K562 (cell line): ENCODE measurements around the gene UCK1. TPM values are rescaled to one million over a fixed set of nuclear protein-coding genes. Genes with fewer than 3 reads are reported as not detected.

Experiments used
- ATAC-seq: fragments of 200-7000 bp; cut with Tn5 transposase; 3 replicates; pipeline ENCODE4 v1.9.1; 2020; ENCODE audit warnings: moderate library complexity
- BruUV-seq: library from RNA; stranded (reverse); fragments of 400-500 nt; replicated peaks from 2 replicates; lab custom pipeline; 2021; lab: Mats Ljungman, UMichigan
- CTCF ChIA-PET: fragments of 300-600 bp; formaldehyde crosslinking; extraction: SDS; loops from one replicate; lab custom pipeline; 2021; ENCODE audit warnings: low intra/inter-chr PET ratio; lab: Yijun Ruan, JAX
- POLR2A ChIA-PET: fragments of 300-600, 350-650 bp; sonication (Branson Sonifier 250); formaldehyde crosslinking; extraction: SDS; loops from one replicate; lab custom pipeline; 2021; ENCODE audit warnings: antibody characterized with exemption, inconsistent platforms; lab: Yijun Ruan, JAX
- DNase-seq, 4 experiments: peaks; one replicate each; pipeline versions ENCODE4 v3.0.0 to v3.0.0-alpha.2; 2011 to 2018; ENCODE audit warnings: low spot score in 3 of 4, mixed read lengths in 3 of 4; ENCODE audit errors: extremely low read depth in 1 of 4
- FAIRE-seq: peaks from 2 replicates; lab custom pipeline; 2011; peaks lifted over from hg19 to GRCh38; lab: Jason Lieb, UNC
- H2AFZ ChIP-seq: 2 replicates; pipeline ENCODE4 v1.6.0; 2011; ENCODE audit warnings: low read depth, low read length, control low read depth, inconsistent platforms
- H3K27ac ChIP-seq: fragments of 200-600 bp; 3 replicates; pipeline ENCODE4 v1.8.0; 2011; ENCODE audit warnings: low read depth, mild to moderate bottlenecking, control low read depth, inconsistent platforms, low read length, moderate library complexity, mixed read lengths; ENCODE audit errors: extremely low read depth
- H3K27me3 ChIP-seq, 2 experiments: fragments of 300-600 bp in 1 of 2; 2 replicates in 1 of 2; 3 replicates in 1 of 2; pipeline versions ENCODE4 v1.6.0 to v1.8.0; 2011; ENCODE audit warnings: inconsistent platforms in 2 of 2, low read length in 2 of 2, mild to moderate bottlenecking in 1 of 2, mixed read lengths in 1 of 2, moderate library complexity in 1 of 2; ENCODE audit not compliant: control insufficient read depth in 2 of 2, insufficient read depth in 2 of 2
- H3K36me3 ChIP-seq: fragments of 300-600 bp; 3 replicates; pipeline ENCODE4 v1.8.0; 2011; ENCODE audit warnings: mild to moderate bottlenecking, low read length, inconsistent platforms; ENCODE audit not compliant: control insufficient read depth, insufficient read depth
- H3K4me1 ChIP-seq, 2 experiments: fragments of 200-600 bp in 1 of 2; replicated peaks in 1 of 2; 2 replicates in 1 of 2; 3 replicates in 1 of 2; pipeline versions ENCODE4 v1.5.1 to v1.8.0; 2011; ENCODE audit warnings: inconsistent platforms in 2 of 2, low read length in 2 of 2, mild to moderate bottlenecking in 1 of 2, mixed read lengths in 1 of 2, moderate library complexity in 1 of 2; ENCODE audit not compliant: control insufficient read depth in 2 of 2, insufficient read depth in 2 of 2
- H3K4me2 ChIP-seq: 2 replicates; pipeline ENCODE4 v1.6.1; 2011; ENCODE audit warnings: low read length, control low read depth, inconsistent platforms, mixed read lengths; ENCODE audit not compliant: insufficient read depth
- H3K4me3 ChIP-seq: fragments of 200-600 bp; sonication (generic), shearing (Covaris generic); 2 replicates; pipeline ENCODE4 v1.5.1; 2016; ENCODE audit warnings: control low read depth, inconsistent platforms
- H3K79me2 ChIP-seq: fragments of 200-600 bp; 3 replicates; pipeline ENCODE4 v1.8.0; 2011; ENCODE audit warnings: low read length, inconsistent platforms; ENCODE audit not compliant: control insufficient read depth, insufficient read depth
- H3K9ac ChIP-seq, 2 experiments: 2 replicates each; pipeline versions ENCODE4 v1.6.0 to v1.6.1; 2011; ENCODE audit warnings: low read depth in 2 of 2, low read length in 2 of 2, control low read depth in 1 of 2, inconsistent platforms in 1 of 2, mild to moderate bottlenecking in 1 of 2, mixed read lengths in 1 of 2; ENCODE audit not compliant: insufficient read depth in 1 of 2
- H3K9me1 ChIP-seq: one replicate; pipeline ENCODE4 v1.6.0; 2011; ENCODE audit warnings: inconsistent platforms, mild to moderate bottlenecking, low read length, moderate library complexity; ENCODE audit not compliant: control insufficient read depth, insufficient read depth
- H3K9me3 ChIP-seq: replicated peaks from 2 replicates; pipeline ENCODE4 v1.5.1; 2011; ENCODE audit warnings: low read depth, low read length, inconsistent platforms; ENCODE audit not compliant: control insufficient read depth, insufficient read depth
- H4K20me1 ChIP-seq: replicated peaks from 2 replicates; pipeline ENCODE4 v1.6.1; 2011; ENCODE audit warnings: low read length, inconsistent platforms, mixed read lengths; ENCODE audit not compliant: control insufficient read depth, insufficient read depth
- POLR2AphosphoS2 ChIP-seq: IDR thresholded peaks from 2 replicates; pipeline ENCODE4 v1.6.1; 2012; ENCODE audit warnings: low read length, improper control_type of control experiment
- POLR2AphosphoS5 ChIP-seq: IDR thresholded peaks from 2 replicates; pipeline ENCODE4 v1.6.1; 2011; ENCODE audit warnings: mild to moderate bottlenecking, low read depth, low read length, moderate library complexity; ENCODE audit not compliant: control insufficient read depth, insufficient read depth
- SRSF7 ChIP-seq: fragments of 200-400 bp; formaldehyde crosslinking; optimal IDR thresholded peaks from 2 replicates; pipeline ENCODE3; 2017; ENCODE audit warnings: mild to moderate bottlenecking, low read depth, low read length
- STAT5A ChIP-seq: IDR thresholded peaks from 2 replicates; pipeline ENCODE4 v1.6.1; 2012; ENCODE audit warnings: low read length, inconsistent platforms, borderline replicate concordance
- ZFP36 ChIP-seq: fragments of 150-350 bp; IDR thresholded peaks from 2 replicates; pipeline ENCODE4 v1.6.1; 2018; ENCODE audit warnings: low read length, low read depth; ENCODE audit not compliant: partially characterized antibody
- ZFPM2 ChIP-seq: fragments of 250-450 bp; sonication (Bioruptor Pico); IDR thresholded peaks from 2 replicates; pipeline ENCODE4 v1.5.1; 2022; ENCODE audit warnings: mild to moderate bottlenecking
- ZNF12 ChIP-seq: sonication (generic); formaldehyde crosslinking; IDR thresholded peaks from 2 replicates; pipeline ENCODE4 v1.4.0; 2020; ENCODE audit warnings: mild to moderate bottlenecking, missing genetic modification reagents
- WGBS: fragments of 100-300 bp; shearing (Covaris generic); methylation state at CpG from one replicate; pipeline ENCODE4 v1.1.6; 2016; ENCODE audit warnings: low coverage, mixed read lengths; ENCODE audit not compliant: insufficient coverage; ENCODE audit errors: missing lambda C conversion rate; 5-methylcytosine and 5-hydroxymethylcytosine counted together
- in situ Hi-C: fragments of 300-500 bp; cut with MboI; formaldehyde crosslinking; loops from 4 replicates; pipeline ENCODE4 v1.15.0; 2018; ENCODE audit warnings: inconsistent platforms, mixed read lengths
- intact Hi-C: fragments of 100-400 bp; cut with micrococcal nuclease; formaldehyde crosslinking; loops from 2 replicates; pipeline ENCODE4 v1.14.2; 2022
- polyA plus RNA-seq, 8 experiments: library from polyadenylated mRNA; depleted of rRNA in 4 of 8; stranded (reverse) in 5 of 8; unstranded in 3 of 8; fragments of >200 nt; fragmentation: Nextera tagmentation in 2 of 8; fragmentation: Illumina TruSeq in 1 of 8; extraction: Ambion mirVana in 2 of 8; extraction: Trizol in 1 of 8; gene quantifications; 2 replicates each; pipeline versions ENCODE4 v1.2.1 to v1.2.3, GENCODE V29; 2011 to 2014; ENCODE audit warnings: inconsistent platforms in 1 of 8, missing spikeins in 1 of 8
- total RNA-seq, 7 experiments: library from RNA; depleted of rRNA in 6 of 7; stranded (reverse); fragments of >200 nt in 6 of 7; fragmentation: Illumina TruSeq in 2 of 7; extraction: Trizol in 2 of 7; gene quantifications; 2 replicates each; pipeline versions ENCODE4 v1.2.1 to v1.2.3, GENCODE V29; 2011 to 2021; ENCODE audit warnings: low replicate concordance in 1 of 7

Gene UCK1
- total and polyA plus RNA-seq, 9 of the 15 experiments (the other 6 are each of a cell fraction or from before 2014, with no cell fraction given), result 0.27 to 27.5 (median 16.1) TPM

DNA sequence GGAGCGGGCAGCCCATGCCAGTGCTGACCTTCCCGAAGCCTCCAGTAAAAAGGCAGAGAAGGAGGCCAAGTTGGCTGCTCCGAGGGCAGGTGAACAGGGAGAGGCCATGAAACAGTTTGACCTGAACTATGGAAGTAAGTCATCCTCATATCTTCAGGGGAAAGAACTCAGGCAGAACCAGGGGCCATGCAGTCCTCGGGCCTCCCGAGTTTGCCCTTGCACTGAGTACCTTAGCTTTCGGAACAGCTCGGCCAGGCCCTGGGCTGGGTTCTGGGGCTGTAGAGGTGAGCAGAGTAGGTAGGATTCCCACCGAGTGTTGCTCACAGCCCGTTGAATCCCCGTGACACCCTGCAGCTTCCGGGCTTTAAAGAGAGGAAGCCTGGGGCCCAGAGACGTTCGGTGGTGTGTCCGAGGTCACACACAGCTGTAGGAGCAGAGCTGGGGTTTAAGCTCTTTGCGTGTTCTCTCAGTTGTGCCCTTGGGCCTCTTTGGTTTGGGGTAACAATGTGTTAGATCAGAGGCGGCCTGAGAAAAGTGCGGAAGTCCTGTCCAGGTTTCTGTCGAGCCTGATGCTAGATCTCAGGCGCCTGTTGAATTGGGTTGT, 53.1 kb downstream of the UCK1 start:
- ATAC-seq, result no peak
- Histone ChIP-seq H3K27me3 (no peaks in the 10 kb centered on the region), H3K4me1 (peaks cover 0 to 7% of the 10 kb centered on the region in 2 experiments; a peak in 1 of 5 replicates), H3K9me3 (no peaks in the 10 kb centered on the region), H4K20me1 (no peaks in the 10 kb centered on the region), H3K79me2 (no peaks in the 10 kb centered on the region), H3K36me3 (peaks cover 96% of the 10 kb centered on the region), H3K9me1 (no peaks in the 10 kb centered on the region), H3K27ac (no peak overlapping the region), H3K4me2 (no peak overlapping the region), H3K9ac (no peak overlapping the region), H2AFZ (no peak overlapping the region), H3K4me3 (no peak overlapping the region)
- no peak for FAIRE-seq
- WGBS, result 96% methylated on average over 18 of the region's 19 CpGs
- ChIA-PET CTCF (interaction anchor here (1.0 to 1.8 kb wide), 2 partner anchors 128 to 263 kb away, joined by 4 to 12 read pairs; no protein-coding TSS in a partner anchor), POLR2A (interaction anchor here (2.0 kb wide), 1 partner anchor 9 kb away, joined by 5 read pairs; no protein-coding TSS in a partner anchor)
- in situ Hi-C loops (loop anchor here (10.0 kb wide), 1 partner anchor 123 kb away; no protein-coding TSS in a partner anchor), intact Hi-C loops (loop anchor here (5.0 kb wide), 1 partner anchor 126 kb away; no protein-coding TSS in a partner anchor)
- peak; percentile 25 for TF ChIP-seq ZFP36
- TF ChIP-seq ZNF12 (CRISPR knock-in tag), result no peak
- peak; percentile 24; the same call in 1 of the 2 replicates for TF ChIP-seq POLR2AphosphoS2
- no peak for DNase-seq
- BruUV-seq, result no TSS peak

DNA sequence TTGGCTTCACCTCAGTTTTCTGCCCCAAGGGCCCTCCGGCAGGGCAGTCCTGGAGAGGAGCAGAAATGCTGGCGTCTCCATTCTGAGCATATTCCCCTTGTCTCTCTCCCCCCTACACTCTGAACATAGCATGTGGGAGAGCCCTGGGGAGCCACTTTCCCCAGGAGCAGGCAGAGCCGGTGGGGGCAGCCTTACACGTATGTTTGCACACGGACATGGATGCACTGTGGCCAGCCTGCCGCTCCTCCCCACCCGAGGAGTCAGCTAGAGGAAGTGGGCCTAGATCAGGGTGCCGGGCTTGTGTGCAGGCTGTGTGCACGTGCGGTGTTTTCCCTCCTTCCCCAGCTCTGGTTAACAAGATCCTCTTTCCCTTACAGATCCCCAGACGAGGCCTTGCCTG, 53.7 kb downstream of the UCK1 start:
- intact Hi-C loops, result loop anchor here (5.0 kb wide), 1 partner anchor 125 kb away; no protein-coding TSS in a partner anchor
- Histone ChIP-seq H3K9ac (no peak overlapping the region), H3K27ac (no peak overlapping the region), H3K27me3 (no peaks in the 10 kb centered on the region), H2AFZ (no peak overlapping the region), H4K20me1 (no peaks in the 10 kb centered on the region), H3K36me3 (peaks cover 95% of the 10 kb centered on the region), H3K4me3 (no peak overlapping the region), H3K79me2 (no peaks in the 10 kb centered on the region), H3K9me3 (no peaks in the 10 kb centered on the region), H3K4me2 (no peak overlapping the region), H3K4me1 (peaks cover 0 to 7% of the 10 kb centered on the region in 2 experiments; a peak in 1 of 5 replicates), H3K9me1 (no peaks in the 10 kb centered on the region)
- ChIA-PET POLR2A (interaction anchor here (2.0 kb wide), 1 partner anchor 9 kb away, joined by 5 read pairs; no protein-coding TSS in a partner anchor), CTCF (interaction anchor here (1.0 to 1.8 kb wide), 3 partner anchors 128 to 263 kb away, joined by 4 to 12 read pairs (median 5); no protein-coding TSS in a partner anchor)
- FAIRE-seq (no peak), ATAC-seq (no peak), DNase-seq (no peak)
- in situ Hi-C loops, result loop anchor here (10.0 kb wide), 1 partner anchor 123 kb away; no protein-coding TSS in a partner anchor
- BruUV-seq, result no TSS peak
- TF ChIP-seq STAT5A (no peak), ZFPM2 (CRISPR knock-in tag) (no peak), POLR2AphosphoS5 (peak; percentile 23; the same call in 1 of the 2 replicates), SRSF7 (no peak)
- 95% methylated on average over 11 of the region's 11 CpGs for WGBS
